HG03039 (cell line): ENCODE measurements around the gene ZNF200.
"Not testable (repeated sequence)": the region's sequence is repeated elsewhere in the genome, so short reads cannot be mapped to it uniquely, and the experiment has no call there.

ENCODE experiments used
- ATAC-seq: cut with Tn5 transposase; IDR thresholded peaks from one replicate; pipeline ENCODE4 v1.9.1; 2021; ENCODE audit warnings: mild to moderate bottlenecking, moderate library complexity; ENCODE audit not compliant: unreplicated experiment

Gene ZNF200

GRCh38 chr16:3254309-3254708 is 19.4 kb upstream of the ZNF200 start:
- ATAC-seq, result no peak

- no peak for ATAC-seq
These were observed 18.0 kb upstream of the ZNF200 start for GRCh38 chr16:3252967-3253366.

- ATAC-seq, result no peak
These were observed 14.5 kb upstream of the ZNF200 start for GRCh38 chr16:3249451-3249850.

- ATAC-seq, result no peak
These were observed 14.1 kb upstream of the ZNF200 start for GRCh38 chr16:3249020-3249419.

- ATAC-seq, result no peak
These were observed 13.6 kb upstream of the ZNF200 start for GRCh38 chr16:3248596-3248995.

- ATAC-seq, result no peak
These were observed 11.9 kb upstream of the ZNF200 start for GRCh38 chr16:3246876-3247275.

GRCh38 chr16:3246002-3246401 is 11.0 kb upstream of the ZNF200 start:
- ATAC-seq, result no peak

GRCh38 chr16:3243882-3244281 is 8.9 kb upstream of the ZNF200 start:
- ATAC-seq, result no peak

GRCh38 chr16:3242709-3243108 is 7.8 kb upstream of the ZNF200 start:
- no peak for ATAC-seq

- no peak for ATAC-seq
These were observed 6.8 kb upstream of the ZNF200 start for GRCh38 chr16:3241761-3242160.

- ATAC-seq, result no peak
These were observed 1.1 kb upstream of the ZNF200 start for GRCh38 chr16:3235856-3236669.

GRCh38 chr16:3234543-3234856 is 458 bp downstream of the ZNF200 start:
- no peak for ATAC-seq

GRCh38 chr16:3223913-3224515 is 10.9 kb downstream of the ZNF200 start:
- no peak for ATAC-seq

- ATAC-seq, result no peak
These were observed 14.1 kb downstream of the ZNF200 start for GRCh38 chr16:3220839-3221238.

GRCh38 chr16:3216263-3216640 is 18.7 kb downstream of the ZNF200 start:
- no peak for ATAC-seq

- ATAC-seq, result no peak
These were observed 19.2 kb downstream of the ZNF200 start for GRCh38 chr16:3215601-3216262.

- ATAC-seq, result no peak
These were observed 19.9 kb downstream of the ZNF200 start for GRCh38 chr16:3214904-3215600.

- ATAC-seq, result no peak
These were observed 22.4 kb downstream of the ZNF200 start for GRCh38 chr16:3212567-3212966.

GRCh38 chr16:3212006-3212405 is 23.0 kb downstream of the ZNF200 start:
- no peak for ATAC-seq

GRCh38 chr16:3207086-3207953 is 27.6 kb downstream of the ZNF200 start:
- ATAC-seq, result no peak

- not testable (repeated sequence) for ATAC-seq
These were observed 29.0 kb downstream of the ZNF200 start for GRCh38 chr16:3205939-3206338.
